Hematopoietic multipotent progenitor cell treated with erythropoietin and hydrocortisone succinate and interleukin-3 and kit ligand, for 17 days (in vitro differentiated cells): ENCODE measurements around the gene ATP9B.
A peak's percentile ranks its signal among the peaks of the same experiment; 100 is the strongest.

Experiments used
- DNase-seq: peaks from one replicate; pipeline ENCODE4 v3.0.0-alpha.2; 2015; ENCODE audit warnings: low spot score

The ATP9B gene

GRCh38 chr18:79397830-79398761 lies 328.9 kb downstream of the ATP9B start:
- DNase-seq, result no peak

DNA sequence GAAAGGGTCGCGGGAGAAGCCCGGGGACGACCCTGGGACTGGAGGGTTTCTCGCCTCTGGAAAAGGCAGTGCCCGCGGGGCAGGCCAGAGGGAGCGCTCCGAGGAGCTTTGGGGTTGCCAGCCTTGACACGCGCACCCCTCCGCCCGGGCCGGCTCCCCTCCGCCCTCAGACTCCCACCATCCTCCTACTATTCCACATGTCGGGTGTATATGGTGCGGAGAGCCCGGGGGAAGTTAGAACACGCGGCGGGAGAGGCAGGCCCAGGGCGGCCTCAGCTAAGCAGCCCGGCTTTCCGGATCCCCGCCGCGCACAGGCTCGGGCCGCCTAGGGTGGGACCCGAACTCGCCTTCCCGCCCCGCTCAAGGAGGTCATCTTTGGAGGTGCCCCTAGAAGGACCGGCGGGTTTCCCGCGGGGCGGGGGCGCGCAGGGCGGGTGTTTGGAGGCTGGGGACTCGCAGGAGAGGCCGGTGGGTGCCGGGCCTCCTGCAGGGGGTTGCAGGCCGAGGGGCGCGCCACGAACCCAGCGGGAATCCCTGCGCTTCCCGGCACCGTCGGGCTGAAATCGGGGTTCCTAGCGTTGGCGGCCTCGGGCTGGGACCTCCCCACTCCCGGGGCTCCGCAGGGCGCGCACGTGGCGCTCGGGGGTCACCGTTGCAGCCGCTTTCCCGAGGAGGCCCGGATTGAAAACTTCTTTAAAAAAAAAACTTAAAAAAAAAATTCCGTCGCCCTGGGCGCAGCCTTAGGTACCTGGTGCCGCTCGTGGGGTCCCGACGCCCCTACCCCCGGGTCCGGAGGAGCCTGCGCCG lies 330.3 kb downstream of the ATP9B start:
- DNase-seq, result no peak

GRCh38 chr18:79400091-79400590 lies 330.9 kb downstream of the ATP9B start:
- DNase-seq, result no peak

DNA sequence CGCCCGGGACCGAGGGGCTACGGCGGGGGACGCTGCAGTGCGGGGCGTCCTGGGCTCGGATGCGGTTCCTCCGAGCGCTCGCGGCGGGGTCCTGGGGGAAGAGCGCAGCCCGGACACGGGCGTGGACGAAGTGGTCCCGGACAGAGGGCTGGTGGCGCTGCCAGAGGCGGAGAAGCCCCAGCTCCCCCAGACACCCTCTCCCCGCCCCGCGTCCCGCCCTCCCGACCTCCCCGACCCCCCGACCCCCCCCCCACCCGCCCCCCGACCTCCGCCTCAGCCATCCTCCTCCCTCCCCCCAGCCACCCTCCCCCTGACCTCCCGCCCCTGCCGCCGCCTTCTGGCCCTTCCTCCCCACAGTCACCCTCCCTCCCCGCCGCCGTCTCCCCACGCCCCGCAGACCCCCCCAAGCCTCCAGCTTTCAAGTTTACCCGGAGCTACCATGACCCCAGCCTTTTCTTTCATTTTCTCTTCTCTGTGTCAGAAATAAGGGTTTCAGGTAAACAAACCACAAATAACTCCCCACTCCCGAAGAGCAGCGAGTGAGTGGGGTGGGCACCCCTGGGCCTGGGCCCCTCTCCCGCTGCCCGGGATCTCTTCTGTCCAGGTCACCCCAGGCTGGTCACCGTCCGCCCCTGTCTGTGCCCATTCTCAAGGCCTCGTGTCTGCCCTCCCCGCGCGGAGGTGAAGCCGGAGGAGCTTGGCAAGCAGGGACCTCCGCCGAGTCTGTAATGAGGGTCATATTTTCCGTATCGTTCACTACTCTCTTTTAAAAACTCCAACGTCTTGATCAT lies 331.6 kb downstream of the ATP9B start:
- DNase-seq, result no peak

DNA sequence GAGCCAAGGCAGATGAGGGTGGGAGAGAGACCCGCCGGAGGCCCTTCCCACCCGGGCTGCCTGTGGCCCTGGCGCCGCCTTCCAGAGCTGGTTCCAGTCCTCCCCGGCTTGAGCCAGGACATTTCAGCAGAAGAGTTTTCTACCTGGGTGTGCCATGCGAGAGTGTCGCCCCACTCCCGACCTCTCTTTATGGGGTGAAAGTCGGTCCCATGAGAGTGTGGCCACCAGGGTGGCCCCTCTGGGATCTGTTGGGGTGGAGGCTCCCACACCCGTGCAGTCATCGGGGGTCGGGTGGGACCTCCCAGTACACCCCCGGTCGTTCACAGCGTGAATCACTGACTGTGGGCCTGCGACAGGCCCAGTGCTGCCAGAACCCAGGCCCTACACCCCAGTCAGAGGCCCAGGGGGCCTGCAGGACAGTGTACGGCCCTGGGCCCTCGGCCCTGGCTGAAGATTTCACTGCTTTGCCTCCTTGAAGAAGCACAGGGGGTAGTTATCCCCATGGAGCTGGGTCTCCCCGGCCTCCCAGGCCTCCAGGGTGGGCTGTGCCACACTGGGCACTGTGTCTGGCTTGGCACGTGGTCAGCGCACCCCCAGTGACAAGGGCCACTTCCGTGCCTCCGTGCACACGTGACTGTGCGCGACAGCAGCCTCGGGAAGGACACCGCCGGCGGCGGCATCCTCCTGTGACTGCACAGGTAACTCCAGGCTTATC lies 332.5 kb downstream of the ATP9B start:
- DNase-seq, result no peak

DNA sequence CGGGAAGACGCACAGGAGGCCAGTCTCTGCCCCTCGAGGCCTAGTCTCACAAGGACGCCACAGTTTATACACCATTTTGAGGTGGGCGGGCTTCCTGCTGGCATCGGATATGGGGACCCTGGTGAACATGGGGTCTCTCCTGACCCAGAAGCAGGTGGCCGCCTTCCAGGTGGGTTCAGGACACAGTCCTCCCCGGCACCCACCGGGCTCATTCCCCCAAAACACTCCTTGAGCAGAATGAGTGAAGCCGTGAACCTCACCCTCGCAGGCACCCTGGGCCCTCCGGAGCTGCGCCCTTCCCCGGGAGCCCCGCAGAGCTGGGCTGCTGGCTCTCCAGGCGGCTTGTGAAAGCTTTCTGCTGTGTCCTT lies 333.0 kb downstream of the ATP9B start:
- DNase-seq, result no peak

DNA sequence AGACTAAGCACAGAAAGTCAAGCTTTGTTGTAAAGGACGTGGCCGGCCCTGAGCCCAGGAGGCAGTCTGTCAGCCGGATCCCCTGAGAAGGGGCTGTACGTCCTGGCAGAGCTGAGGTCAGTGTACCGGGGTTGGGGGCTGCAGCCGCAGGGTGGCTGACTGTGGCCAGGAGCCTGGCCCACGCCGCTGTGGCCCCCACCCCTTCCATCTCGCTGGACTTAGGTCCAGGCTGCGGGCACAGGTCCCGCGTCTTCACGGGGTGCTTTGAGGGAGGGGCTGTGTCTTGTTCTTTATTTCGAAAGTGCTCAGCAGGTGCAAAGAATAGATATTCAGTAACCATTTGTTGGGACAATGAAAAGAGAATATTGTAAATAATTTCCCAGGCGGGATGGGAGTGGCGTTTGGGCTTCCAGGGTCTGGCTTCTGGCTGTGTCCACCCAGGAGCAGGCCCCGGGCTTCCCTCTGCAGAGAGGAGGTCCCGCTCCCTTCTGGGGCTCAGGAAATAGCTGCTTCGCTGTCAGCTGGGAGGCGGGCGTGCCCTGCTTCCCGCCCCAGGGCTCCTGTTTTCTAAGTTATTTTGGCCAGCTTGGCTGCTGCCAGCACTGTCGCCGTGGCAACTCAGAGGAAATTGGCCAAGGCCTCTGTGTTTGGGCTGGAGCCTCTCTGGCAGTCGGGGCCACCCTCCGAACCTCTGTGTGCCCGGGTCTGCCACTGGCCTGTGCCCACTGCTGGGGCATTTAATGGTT lies 334.0 kb downstream of the ATP9B start:
- DNase-seq, result peak; percentile 32

GRCh38 chr18:79403723-79404566 lies 334.8 kb downstream of the ATP9B start:
- DNase-seq, result no peak

GRCh38 chr18:79404567-79404910 lies 335.3 kb downstream of the ATP9B start:
- no peak for DNase-seq

DNA sequence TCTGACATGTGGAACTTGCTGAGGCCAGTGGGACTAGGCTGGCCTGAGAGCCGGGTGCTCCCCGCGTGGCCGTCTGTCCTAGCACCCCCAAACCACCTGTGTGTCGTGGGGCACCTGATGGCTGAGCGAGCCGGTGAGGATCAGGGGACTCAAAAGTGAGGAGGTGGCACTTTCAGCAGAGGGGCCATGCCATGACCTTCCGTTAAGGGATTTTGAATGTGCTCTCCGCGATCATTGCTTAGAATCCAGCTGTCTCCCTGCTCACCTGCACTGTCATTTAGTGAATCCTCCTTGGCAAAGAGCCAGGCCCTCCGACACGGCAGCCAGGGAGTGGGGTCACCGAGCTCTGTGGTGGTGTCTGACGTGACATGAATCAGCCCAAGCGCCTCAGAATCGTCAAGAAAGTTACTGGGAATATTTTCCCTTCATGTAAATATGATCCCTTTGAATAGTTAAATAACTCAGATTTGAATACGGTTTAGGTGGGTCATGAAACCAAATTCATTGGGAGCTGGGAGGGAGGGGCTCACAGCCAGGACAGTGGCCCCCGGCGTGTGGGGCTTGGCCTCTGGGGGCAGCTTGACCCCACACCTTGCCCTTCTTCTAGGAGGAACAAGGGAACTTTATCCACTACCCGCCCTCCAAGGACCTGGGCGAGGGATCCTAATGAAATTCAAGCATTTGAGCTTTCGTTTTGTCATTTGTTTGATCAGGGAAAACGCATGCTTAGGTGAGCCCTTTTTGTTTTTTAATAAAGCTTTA lies 336.0 kb downstream of the ATP9B start:
- DNase-seq, result no peak

- DNase-seq, result peak; percentile 20
These were observed 336.8 kb downstream of the ATP9B start for GRCh38 chr18:79405781-79406575.

- no peak for DNase-seq
These were observed 337.5 kb downstream of the ATP9B start for GRCh38 chr18:79406708-79407107.

DNA sequence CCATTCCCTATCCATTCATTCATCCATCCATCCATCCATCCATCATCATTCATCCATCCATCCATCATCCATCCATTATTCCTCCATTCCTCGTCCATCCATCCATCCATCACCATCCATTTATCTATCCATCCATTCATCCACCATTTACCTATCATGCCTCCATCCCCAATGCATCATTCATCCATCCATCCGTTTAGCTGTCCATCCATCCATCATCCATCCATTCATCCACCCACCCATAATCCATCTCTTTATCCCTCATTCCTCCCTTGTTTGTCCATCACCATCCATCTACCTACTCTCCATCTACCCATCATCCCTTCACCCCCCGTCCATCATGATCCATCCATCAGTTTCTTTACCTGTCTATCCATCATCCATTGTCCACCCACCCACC lies 340.1 kb downstream of the ATP9B start:
- no peak for DNase-seq

DNA sequence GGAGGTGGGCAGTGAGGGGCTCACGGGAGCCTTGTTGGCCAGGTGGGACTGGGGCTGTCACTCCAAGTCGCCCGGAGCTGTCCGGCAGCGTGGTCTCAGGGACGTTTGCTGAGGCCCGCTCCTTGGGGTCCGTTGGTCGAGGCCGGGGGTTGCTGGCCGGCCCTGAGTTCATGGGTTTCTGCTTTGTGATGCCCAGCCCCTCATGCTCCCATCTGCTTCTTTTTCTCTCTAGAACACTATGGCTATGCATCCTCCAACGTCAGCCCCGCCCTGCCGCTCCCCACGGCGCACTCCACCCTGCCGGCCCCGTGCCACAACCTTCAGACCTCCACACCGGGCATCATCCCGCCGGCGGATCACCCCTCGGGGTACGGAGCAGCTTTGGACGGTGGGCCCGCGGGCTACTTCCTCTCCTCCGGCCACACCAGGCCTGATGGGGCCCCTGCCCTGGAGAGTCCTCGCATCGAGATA lies 341.0 kb downstream of the ATP9B start:
- DNase-seq, result no peak

DNA sequence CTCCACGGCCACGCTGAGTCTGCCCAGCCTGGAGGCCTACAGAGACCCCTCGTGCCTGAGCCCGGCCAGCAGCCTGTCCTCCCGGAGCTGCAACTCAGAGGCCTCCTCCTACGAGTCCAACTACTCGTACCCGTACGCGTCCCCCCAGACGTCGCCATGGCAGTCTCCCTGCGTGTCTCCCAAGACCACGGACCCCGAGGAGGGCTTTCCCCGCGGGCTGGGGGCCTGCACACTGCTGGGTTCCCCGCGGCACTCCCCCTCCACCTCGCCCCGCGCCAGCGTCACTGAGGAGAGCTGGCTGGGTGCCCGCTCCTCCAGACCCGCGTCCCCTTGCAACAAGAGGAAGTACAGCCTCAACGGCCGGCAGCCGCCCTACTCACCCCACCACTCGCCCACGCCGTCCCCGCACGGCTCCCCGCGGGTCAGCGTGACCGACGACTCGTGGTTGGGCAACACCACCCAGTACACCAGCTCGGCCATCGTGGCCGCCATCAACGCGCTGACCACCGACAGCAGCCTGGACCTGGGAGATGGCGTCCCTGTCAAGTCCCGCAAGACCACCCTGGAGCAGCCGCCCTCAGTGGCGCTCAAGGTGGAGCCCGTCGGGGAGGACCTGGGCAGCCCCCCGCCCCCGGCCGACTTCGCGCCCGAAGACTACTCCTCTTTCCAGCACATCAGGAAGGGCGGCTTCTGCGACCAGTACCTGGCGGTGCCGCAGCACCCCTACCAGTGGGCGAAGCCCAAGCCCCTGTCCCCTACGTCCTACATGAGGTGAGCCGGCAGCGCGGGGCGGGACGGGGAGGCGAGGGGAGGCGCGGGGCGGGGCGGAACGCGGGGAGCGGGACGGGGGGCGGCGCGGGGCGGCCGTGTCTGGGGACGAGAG lies 341.8 kb downstream of the ATP9B start:
- no peak for DNase-seq

DNA sequence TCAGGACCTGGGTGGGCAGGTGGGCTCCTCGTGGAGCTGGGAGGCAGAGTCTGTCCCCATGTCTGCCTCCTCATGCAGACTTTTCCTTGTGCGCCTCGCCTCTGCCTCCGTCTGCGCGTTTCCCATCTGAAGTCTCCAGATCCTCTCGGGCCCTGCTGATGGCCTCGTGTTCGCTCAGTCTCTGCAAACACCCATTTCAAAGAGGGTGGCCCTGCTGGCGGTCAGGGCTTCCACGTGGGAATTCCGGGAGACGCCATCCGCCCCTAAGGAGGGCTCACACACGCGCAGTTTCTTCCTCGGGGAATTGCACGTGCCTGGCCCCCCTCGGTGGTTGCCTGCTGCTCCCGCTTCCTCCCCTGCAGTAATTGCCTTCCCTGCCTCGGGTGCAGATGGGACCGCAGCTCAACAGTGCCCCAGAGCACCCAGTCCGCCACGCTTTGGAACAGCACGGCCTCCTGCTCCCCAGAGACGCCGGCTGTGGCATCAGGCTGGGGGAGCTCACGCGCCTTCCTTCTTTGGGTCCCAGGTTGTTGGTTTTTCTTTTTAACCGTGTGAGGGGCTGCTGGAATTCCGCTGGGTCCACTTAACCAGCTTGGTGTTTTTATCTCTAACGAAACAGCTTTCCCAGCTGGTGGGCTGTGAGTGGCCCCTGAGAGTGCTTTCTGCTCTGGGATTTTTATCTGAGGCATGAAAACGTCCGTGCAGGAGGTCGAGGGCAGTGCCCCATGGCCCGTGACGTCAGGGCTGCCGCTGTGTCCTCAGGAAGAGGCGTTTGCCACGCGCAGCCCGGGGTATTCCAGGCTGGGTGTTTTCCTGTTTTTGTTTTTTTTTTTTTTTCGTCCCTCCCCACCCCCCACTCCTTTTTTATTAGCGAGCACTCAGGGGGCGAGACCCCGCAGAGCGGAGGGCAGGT lies 342.7 kb downstream of the ATP9B start:
- no peak for DNase-seq
